Neural progenitor cell (in vitro differentiated cells): ENCODE results near the gene PSMB8. TPM values are rescaled to one million over a fixed set of nuclear protein-coding genes. Genes with fewer than 3 reads are reported as not detected.

Source experiments
- DNase-seq: peaks from one replicate; pipeline ENCODE4 v3.0.0-alpha.2; 2016; ENCODE audit warnings: low spot score
- H2AFZ ChIP-seq: fragments of 200-600 bp; sonication (generic); replicated peaks from 2 replicates; pipeline ENCODE4 v1.6.1; 2016; ENCODE audit warnings: antibody characterized with exemption
- H3F3A ChIP-seq: fragments of 200-600 bp; sonication (generic); 2 replicates; pipeline ENCODE4 v1.6.1; 2016; ENCODE audit warnings: antibody characterized with exemption, low read depth
- H3K27ac ChIP-seq: fragments of 200-600 bp; sonication (generic); 2 replicates; pipeline ENCODE4 v1.5.1; 2016; ENCODE audit warnings: mild to moderate bottlenecking
- H3K27me3 ChIP-seq: fragments of 200-600 bp; sonication (generic); 2 replicates; pipeline ENCODE4 v1.6.1; 2016; ENCODE audit warnings: mild to moderate bottlenecking, moderate library complexity
- H3K36me3 ChIP-seq: fragments of 200-600 bp; sonication (generic); 2 replicates; pipeline ENCODE4 v1.5.1; 2016
- H3K4me1 ChIP-seq: fragments of 200-600 bp; sonication (generic); 2 replicates; pipeline ENCODE4 v1.6.1; 2016; ENCODE audit warnings: mixed run types
- H3K4me2 ChIP-seq: fragments of 200-600 bp; sonication (generic); 2 replicates; pipeline ENCODE4 v1.6.1; 2016
- H3K4me3 ChIP-seq: fragments of 200-600 bp; sonication (generic); 2 replicates; pipeline ENCODE4 v1.5.1; 2016
- H3K79me2 ChIP-seq: fragments of 200-600 bp; sonication (generic); 2 replicates; pipeline ENCODE4 v1.6.1; 2016; ENCODE audit warnings: low read depth
- H3K9ac ChIP-seq: fragments of 200-600 bp; sonication (generic); 2 replicates; pipeline ENCODE4 v1.6.1; 2016
- H3K9me3 ChIP-seq: fragments of 200-600 bp; sonication (generic); 2 replicates; pipeline ENCODE4 v1.5.1; 2016; ENCODE audit warnings: low read depth
- H4K20me1 ChIP-seq: fragments of 200-600 bp; sonication (generic); 2 replicates; pipeline ENCODE4 v1.6.1; 2016; ENCODE audit warnings: low read depth
- H3K27ac Mint-ChIP-seq: 3 replicates; pipeline ENCODE4 v1.8.0; 2021; ENCODE audit warnings: mixed read lengths
- H3K27me3 Mint-ChIP-seq: 2 replicates; pipeline ENCODE4 v1.8.0; 2022; ENCODE audit warnings: low read depth, mild to moderate bottlenecking, inconsistent platforms, moderate library complexity, mixed read lengths; ENCODE audit not compliant: insufficient read depth
- H3K36me3 Mint-ChIP-seq: 3 replicates; pipeline ENCODE4 v1.8.0; 2021; ENCODE audit warnings: mixed read lengths
- H3K4me1 Mint-ChIP-seq: 3 replicates; pipeline ENCODE4 v1.8.0; 2021; ENCODE audit warnings: mixed read lengths
- H3K4me3 Mint-ChIP-seq: 3 replicates; pipeline ENCODE4 v1.8.0; 2021; ENCODE audit warnings: mild to moderate bottlenecking, moderate library complexity, mixed read lengths
- H3K9me3 Mint-ChIP-seq: 3 replicates; pipeline ENCODE4 v1.8.0; 2020; ENCODE audit warnings: mixed read lengths
- CTCF ChIP-seq: fragments of 200-600 bp; sonication (generic); IDR thresholded peaks from 2 replicates; pipeline ENCODE4 v1.5.1; 2017; ENCODE audit warnings: antibody characterized with exemption, mild to moderate bottlenecking
- EZH2 ChIP-seq: fragments of 200-600 bp; sonication (generic); IDR thresholded peaks from 2 replicates; pipeline ENCODE4 v1.6.1; 2017; ENCODE audit warnings: antibody characterized with exemption, mild to moderate bottlenecking, moderate library complexity
- EZH2phosphoT487 ChIP-seq: fragments of 200-600 bp; sonication (generic); IDR thresholded peaks from 2 replicates; pipeline ENCODE4 v1.6.1; 2017; ENCODE audit warnings: antibody characterized with exemption
- total RNA-seq: library from RNA; depleted of rRNA; stranded (reverse); fragments of >200 nt; gene quantifications from 2 replicates; pipeline ENCODE4 v1.2.3, GENCODE V29; 2015; ENCODE audit warnings: low replicate concordance

PSMB8 gene
- total RNA-seq, 1 donor from 2014 or later: 2.2 TPM

GRCh38 chr6:32853541-32854375 is 9.9 kb upstream of the PSMB8 start, which contains the start of the genes PSMB9 and TAP1:
Gene PSMB9 (plus strand): TSS chr6:32854192. CDS start chr6:32854230, 38 bp downstream.
Gene TAP1 (minus strand): TSS chr6:32853704. CDS start chr6:32853636, 68 bp downstream.
- H3K79me2 ChIP-seq: no peaks in the 10 kb centered on the region
- Mint-ChIP-seq H3K27ac (no peak within 1 kb of the TSS), H3K4me1 (peaks cover 8% of the 10 kb centered on the region), H3K27me3 (peaks cover 83% of the 10 kb centered on the region), H3K36me3 (no peaks in the 10 kb centered on the region), H3K9me3 (peaks cover 3% of the 10 kb centered on the region), H3K4me3 (peak within 1 kb of the TSS; percentile 93)
- H3K4me2 ChIP-seq: peak within 1 kb of the TSS; percentile 85
- H3K4me1 ChIP-seq: no peaks in the 10 kb centered on the region
- peaks cover 5% of the 10 kb centered on the region for H3F3A ChIP-seq
- no peaks in the 10 kb centered on the region for H4K20me1 ChIP-seq
- no peaks in the 10 kb centered on the region for H3K9me3 ChIP-seq
- H3K27me3 ChIP-seq: peaks cover 70% of the 10 kb centered on the region
- H3K27ac ChIP-seq: no peak within 1 kb of the TSS
- peak within 1 kb of the TSS; percentile 56 for H3K4me3 ChIP-seq
- TF ChIP-seq EZH2 (peak; percentile 53), EZH2phosphoT487 (peak; percentile 58), CTCF (peak; percentile 71)
- H3K9ac ChIP-seq: no peak within 1 kb of the TSS
- no peaks in the 10 kb centered on the region for H3K36me3 ChIP-seq
- DNase-seq: peak; percentile 96
- H2AFZ ChIP-seq: peak within 1 kb of the TSS; percentile 86

DNA sequence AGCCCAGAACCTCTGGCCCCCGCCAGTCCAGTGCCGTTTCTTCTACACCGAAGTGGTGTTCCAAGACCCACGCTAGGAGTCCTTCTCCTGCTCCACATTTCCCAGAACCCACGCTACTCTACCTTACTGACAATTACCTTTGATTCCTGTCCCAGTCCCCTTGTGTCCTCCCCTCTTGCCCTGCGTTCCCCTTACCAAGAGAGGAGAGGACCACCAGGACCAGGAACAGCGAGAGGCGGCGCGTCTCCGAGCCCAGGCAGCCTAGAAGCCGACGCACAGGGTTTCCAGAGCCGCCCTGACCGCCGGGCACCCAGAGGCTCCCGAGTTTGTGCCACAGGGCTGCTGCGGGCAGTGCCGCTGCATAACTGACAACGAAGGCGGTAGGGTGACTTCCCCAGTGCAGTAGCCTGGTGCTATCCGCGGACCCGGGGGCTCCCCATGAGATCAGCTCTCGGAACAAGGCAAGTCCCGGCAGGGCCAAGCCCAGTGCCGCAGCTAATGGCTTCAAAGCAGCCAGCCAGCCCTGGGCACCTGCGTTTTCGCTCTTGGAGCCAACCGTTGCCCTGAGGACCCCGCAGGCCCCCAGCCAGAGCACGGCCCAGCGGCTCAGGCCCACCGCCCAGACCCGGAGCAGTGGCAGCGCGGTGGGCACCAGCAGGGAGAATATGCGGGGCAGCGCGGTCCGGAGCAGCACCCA is 9.1 kb upstream of the PSMB8 start:
- Mint-ChIP-seq H3K27ac (no peak overlapping the region), H3K4me3 (peak overlapping the region; percentile 81), H3K4me1 (peaks cover 8% of the 10 kb centered on the region), H3K9me3 (peaks cover 3% of the 10 kb centered on the region), H3K27me3 (peaks cover 80% of the 10 kb centered on the region), H3K36me3 (no peaks in the 10 kb centered on the region)
- no peaks in the 10 kb centered on the region for H3K36me3 ChIP-seq
- peak overlapping the region; percentile 85 for H3K4me2 ChIP-seq
- H3K9ac ChIP-seq: no peak overlapping the region
- no peaks in the 10 kb centered on the region for H3K4me1 ChIP-seq
- H3K27ac ChIP-seq: no peak overlapping the region
- H4K20me1 ChIP-seq: no peaks in the 10 kb centered on the region
- TF ChIP-seq CTCF (no peak), EZH2 (peak; percentile 60)
- H3K79me2 ChIP-seq: no peaks in the 10 kb centered on the region
- peak overlapping the region; percentile 56 for H3K4me3 ChIP-seq
- H3K27me3 ChIP-seq: peaks cover 66% of the 10 kb centered on the region
- H2AFZ ChIP-seq: peak overlapping the region; percentile 86
- H3F3A ChIP-seq: peaks cover 5% of the 10 kb centered on the region
- DNase-seq: peak; percentile 54
- H3K9me3 ChIP-seq: no peaks in the 10 kb centered on the region

DNA sequence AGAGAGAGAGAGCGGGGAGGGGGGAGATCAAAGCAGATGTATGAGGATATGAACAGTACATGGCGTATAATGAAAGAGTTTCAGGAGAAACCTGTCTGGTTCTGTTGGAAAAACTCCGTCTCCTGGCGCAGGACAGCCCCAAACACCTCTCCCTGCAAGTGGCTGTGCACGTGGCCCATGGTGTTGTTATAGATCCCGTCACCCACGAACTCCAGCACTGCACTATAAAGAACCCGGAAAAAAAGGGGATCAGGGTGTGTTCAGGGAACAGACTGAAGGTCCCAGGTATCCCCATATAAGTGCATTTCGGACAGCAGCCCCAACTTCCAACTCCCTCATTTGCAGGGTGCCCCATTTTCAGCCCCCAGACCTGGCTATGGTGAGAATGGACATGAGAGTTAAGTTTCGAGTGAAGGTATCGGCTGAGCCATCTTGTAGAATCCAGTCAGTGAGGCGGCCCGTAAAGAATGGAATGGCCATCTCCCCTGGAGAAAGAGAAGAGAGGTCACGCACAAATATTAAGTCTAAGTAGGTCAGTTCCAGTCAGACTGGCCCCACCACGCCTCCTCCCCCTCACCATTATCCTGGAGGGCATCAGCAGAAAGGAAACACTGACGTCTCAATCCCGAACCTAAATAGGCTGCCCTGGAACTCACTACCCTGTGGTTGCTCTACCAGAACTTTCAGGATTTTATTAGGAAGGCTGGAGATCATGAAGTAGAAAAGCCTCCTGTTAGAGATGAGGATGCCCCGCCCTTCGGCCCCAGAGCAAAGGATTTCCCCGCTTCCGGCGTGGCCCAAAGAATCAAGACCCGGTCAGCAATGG is 8.4 kb upstream of the PSMB8 start:
- no peak overlapping the region for H3K9ac ChIP-seq
- peak overlapping the region; percentile 56 for H3K4me3 ChIP-seq

More for the DNA sequence above, 8.4 kb upstream of the PSMB8 start:
- H3K4me3 Mint-ChIP-seq: peak overlapping the region; percentile 81
- Histone ChIP-seq H3K27me3 (peaks cover 59% of the 10 kb centered on the region), H3K36me3 (no peaks in the 10 kb centered on the region), H3K4me2 (peak overlapping the region; percentile 85), H3K79me2 (no peaks in the 10 kb centered on the region), H3K27ac (no peak overlapping the region), H4K20me1 (no peaks in the 10 kb centered on the region), H3K9me3 (no peaks in the 10 kb centered on the region), H3F3A (peaks cover 5% of the 10 kb centered on the region), H2AFZ (peak overlapping the region; percentile 86), H3K4me1 (no peaks in the 10 kb centered on the region)
- peaks cover 8% of the 10 kb centered on the region for H3K4me1 Mint-ChIP-seq
- H3K9me3 Mint-ChIP-seq: peaks cover 3% of the 10 kb centered on the region
- TF ChIP-seq CTCF (no peak), EZH2 (no peak), EZH2phosphoT487 (no peak)
- DNase-seq: no peak
- H3K36me3 Mint-ChIP-seq: no peaks in the 10 kb centered on the region
- no peak overlapping the region for H3K27ac Mint-ChIP-seq
- peaks cover 74% of the 10 kb centered on the region for H3K27me3 Mint-ChIP-seq
